Lung (tissue), 12 donors: ENCODE data around the gene RNF144A. TPM values are rescaled to one million over a fixed set of nuclear protein-coding genes. Genes with fewer than 3 reads are reported as not detected.

ENCODE experiments used
- ATAC-seq: fragments of 200-7000 bp; cut with Tn5 transposase; one replicate; pipeline ENCODE4 v1.9.1; 2020; ENCODE audit warnings: moderate number of reproducible peaks; ENCODE audit not compliant: insufficient read depth, low FRiP score
- DNase-seq, 3 donors: peaks; one replicate each; pipeline ENCODE4 v3.0.0-alpha.2; 2013 to 2017
- H3K27ac ChIP-seq, 2 donors: one replicate each; pipeline ENCODE4 v1.5.1; 2013; ENCODE audit warnings: mild to moderate bottlenecking in 2 of 2, moderate library complexity in 2 of 2, control low read depth in 1 of 2, inconsistent platforms in 1 of 2, low read depth in 1 of 2, low read length in 1 of 2
- H3K27me3 ChIP-seq, 3 donors: one replicate each; pipeline ENCODE4 v1.5.1; 2013; ENCODE audit warnings: low read length in 2 of 3; ENCODE audit not compliant: control insufficient read depth in 3 of 3, insufficient read depth in 3 of 3
- H3K36me3 ChIP-seq, 4 donors: one replicate each; pipeline ENCODE4 v1.5.1; 2013; ENCODE audit warnings: low read length in 4 of 4, mild to moderate bottlenecking in 1 of 4, moderate library complexity in 1 of 4; ENCODE audit not compliant: control insufficient read depth in 4 of 4, insufficient read depth in 4 of 4
- H3K4me1 ChIP-seq, 5 donors: one replicate each; pipeline ENCODE4 v1.5.1; 2013; ENCODE audit warnings: low read length in 5 of 5, mild to moderate bottlenecking in 2 of 5, moderate library complexity in 1 of 5; ENCODE audit not compliant: control insufficient read depth in 5 of 5, insufficient read depth in 5 of 5
- H3K4me3 ChIP-seq: one replicate; pipeline ENCODE4 v1.5.1; 2013; ENCODE audit warnings: mild to moderate bottlenecking, control low read depth, moderate library complexity
- H3K9ac ChIP-seq, 2 donors: one replicate each; pipeline ENCODE4 v1.5.1; 2013; ENCODE audit warnings: low read length in 2 of 2, control low read depth in 1 of 2; ENCODE audit not compliant: insufficient read depth in 1 of 2
- H3K9me3 ChIP-seq, 4 donors: one replicate each; pipeline ENCODE4 v1.5.1; 2013; ENCODE audit warnings: low read length in 3 of 4, mild to moderate bottlenecking in 1 of 4, moderate library complexity in 1 of 4; ENCODE audit not compliant: control insufficient read depth in 4 of 4, insufficient read depth in 3 of 4
- CTCF ChIP-seq: IDR thresholded peaks from 2 replicates; pipeline ENCODE4 v1.5.1; 2012; ENCODE audit warnings: mild to moderate bottlenecking; ENCODE audit errors: control extremely low read depth, extremely low read depth
- WGBS, 2 donors: extraction: QIAGEN DNeasy Blood & Tissue Kit; methylation state at CpG; one replicate each; pipeline ENCODE4 v1.1.7; 2013; 5-methylcytosine and 5-hydroxymethylcytosine counted together
- polyA plus RNA-seq, 2 donors: library from polyadenylated mRNA; stranded (reverse); fragments of 200-250 nt; gene quantifications; one replicate each; pipeline ENCODE4 v1.2.1, GENCODE V29; 2013
- total RNA-seq, 2 donors: library from RNA; depleted of rRNA in 1 of 2; stranded (reverse); fragments of >200 nt in 1 of 2; gene quantifications; one replicate each; pipeline ENCODE4 v1.2.1, GENCODE V29; 2014 to 2021
- donor health status: control.
- donor health status: control.
- donor health status: Bipolar disorder and iron deficiency.
- donor health status: healthy.
- donor health status: DM: yes; HTN: yes; CAD: no.

The RNF144A gene
- total and polyA plus RNA-seq, 4 donors, result 2.7 to 25.3 (median 5.8) TPM

DNA sequence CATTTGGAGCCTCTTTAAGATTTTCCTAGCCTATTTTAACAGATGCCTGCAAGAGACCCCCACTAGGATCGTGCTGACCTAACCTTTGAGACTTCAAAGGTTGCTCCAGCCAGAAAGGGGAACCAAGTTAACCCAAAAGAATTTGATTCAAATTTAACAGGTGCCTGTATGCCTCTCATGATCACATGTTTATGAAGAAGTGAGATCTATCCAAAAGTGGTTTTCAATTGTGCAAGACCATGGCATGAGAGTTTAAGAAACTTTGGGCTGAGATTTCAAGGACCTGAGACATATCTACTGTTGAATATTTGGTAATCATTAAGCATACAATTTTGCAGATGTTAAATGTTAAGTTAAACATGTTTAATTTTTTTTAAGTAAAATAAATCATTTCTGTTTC lies 40.9 kb upstream of the RNF144A start:
- 37 to 63% methylated on average over 1 of the region's 1 CpG for WGBS, 2 donors
- TF ChIP-seq CTCF, result no peak
- Histone ChIP-seq H3K4me3 (no peak overlapping the region), H3K27me3 (no peaks in the 10 kb centered on the region), H3K9ac (no peak overlapping the region), H3K4me1 (peaks cover 0 to 8% (median 3%) of the 10 kb centered on the region in 5 donors), H3K9me3 (peaks cover 0 to 3% (median 0%) of the 10 kb centered on the region in 4 donors), H3K36me3 (no peaks in the 10 kb centered on the region), H3K27ac (peak overlapping the region in 1 of 2 donors; percentile 10)
- DNase-seq (no peak), ATAC-seq (no peak)

- Histone ChIP-seq H3K4me1 (peaks cover 1 to 8% (median 3%) of the 10 kb centered on the region in 5 donors), H3K27ac (peak within 1 kb of the TSS; percentile 55 to 59), H3K9me3 (peaks cover 0 to 3% (median 0%) of the 10 kb centered on the region in 4 donors), H3K27me3 (no peaks in the 10 kb centered on the region), H3K9ac (peak within 1 kb of the TSS in 1 of 2 donors; percentile 30), H3K36me3 (no peaks in the 10 kb centered on the region), H3K4me3 (peak within 1 kb of the TSS; percentile 37)
- peak; percentile 85 for ATAC-seq
- TF ChIP-seq CTCF, result no peak
- DNase-seq, result peak; percentile 46 to 84 (median 69)
- WGBS, 2 donors, result 12 to 14% methylated on average over 10 of the region's 10 CpGs
Observed at GRCh38 chr2:6877402-6878304, 39.6 kb upstream of the RNF144A start, which contains the start of gene RSAD2. TSS of gene RSAD2 (plus strand) at chr2:6877777. CDS start at chr2:6877801, 24 bp downstream.

- no peak for TF ChIP-seq CTCF
- WGBS, 2 donors, result 15 to 16% methylated on average over 4 of the region's 4 CpGs
- H3K36me3 ChIP-seq, result no peaks in the 10 kb centered on the region
- peaks cover 0 to 3% (median 0%) of the 10 kb centered on the region in 4 donors for H3K9me3 ChIP-seq
- H3K27ac ChIP-seq, result no peak overlapping the region
- no peak overlapping the region for H3K4me3 ChIP-seq
- ATAC-seq (no peak), DNase-seq (no peak)
- H3K27me3 ChIP-seq, result no peaks in the 10 kb centered on the region
- peaks cover 3 to 13% (median 6%) of the 10 kb centered on the region in 5 donors for H3K4me1 ChIP-seq
- no peak overlapping the region for H3K9ac ChIP-seq
Observed at GRCh38 chr2:6878549-6878948, 38.7 kb upstream of the RNF144A start.
